ENCODE measurements around the gene WDR38. TPM values are rescaled to one million over a fixed set of nuclear protein-coding genes. Genes with fewer than 3 reads are reported as not detected.
"Not testable (repeated sequence)": the region's sequence is repeated elsewhere in the genome, so short reads cannot be mapped to it uniquely, and the experiment has no call there.

Gene WDR38
- total RNA-seq, 1 donor from 2014 or later: not detected

GRCh38 chr9:124839612-124840299, 13.5 kb upstream of the WDR38 start:
- no peaks in the 10 kb centered on the region for H3K9me3 ChIP-seq
- peaks cover 8% of the 10 kb centered on the region for H3K4me1 ChIP-seq
- no peaks in the 10 kb centered on the region for H3K36me3 ChIP-seq
- no peak overlapping the region for H3K4me3 ChIP-seq
- peak; percentile 51 for TF ChIP-seq CTCF (IDR thresholded peaks at IDR 0.05)
- no peak overlapping the region for H3K27ac ChIP-seq
- DNase-seq (no peak), ATAC-seq (peak; percentile 61)
- H3K27me3 ChIP-seq: no peaks in the 10 kb centered on the region
- intact Hi-C loops (cut with DNase I): no loop called here

GRCh38 chr9:124840300-124840833, 12.9 kb upstream of the WDR38 start:
- H3K36me3 ChIP-seq: no peaks in the 10 kb centered on the region
- H3K4me3 ChIP-seq: no peak overlapping the region
- H3K27ac ChIP-seq: no peak overlapping the region
- TF ChIP-seq CTCF (IDR thresholded peaks at IDR 0.05): no peak
- ATAC-seq: peak; percentile 9
- H3K9me3 ChIP-seq: no peaks in the 10 kb centered on the region
- peaks cover 2% of the 10 kb centered on the region for H3K4me1 ChIP-seq
- no peak for DNase-seq
- intact Hi-C loops (cut with DNase I): no loop called here
- no peaks in the 10 kb centered on the region for H3K27me3 ChIP-seq

- no peaks in the 10 kb centered on the region for H3K27me3 ChIP-seq
- intact Hi-C loops (cut with DNase I): no loop called here
- no peak for TF ChIP-seq CTCF (IDR thresholded peaks at IDR 0.05)
- H3K27ac ChIP-seq: no peak overlapping the region
- no peaks in the 10 kb centered on the region for H3K4me1 ChIP-seq
- DNase-seq (no peak), ATAC-seq (no peak)
- no peaks in the 10 kb centered on the region for H3K9me3 ChIP-seq
- no peaks in the 10 kb centered on the region for H3K36me3 ChIP-seq
- no peak overlapping the region for H3K4me3 ChIP-seq
These were observed 12.0 kb upstream of the WDR38 start for GRCh38 chr9:124841075-124841821.

GRCh38 chr9:124843456-124844034, 9.7 kb upstream of the WDR38 start:
- Histone ChIP-seq H3K4me1 (no peaks in the 10 kb centered on the region), H3K36me3 (no peaks in the 10 kb centered on the region), H3K27ac (no peak overlapping the region), H3K4me3 (no peak overlapping the region), H3K27me3 (no peaks in the 10 kb centered on the region), H3K9me3 (no peaks in the 10 kb centered on the region)
- intact Hi-C loops (cut with DNase I): no loop called here
- DNase-seq (no peak), ATAC-seq (no peak)
- no peak for TF ChIP-seq CTCF (IDR thresholded peaks at IDR 0.05)

GRCh38 chr9:124844291-124844690, 9.0 kb upstream of the WDR38 start:
- DNase-seq (no peak), ATAC-seq (no peak)
- no peak for TF ChIP-seq CTCF (IDR thresholded peaks at IDR 0.05)
- H3K36me3 ChIP-seq: no peaks in the 10 kb centered on the region
- no peak overlapping the region for H3K4me3 ChIP-seq
- intact Hi-C loops (cut with DNase I): no loop called here
- no peaks in the 10 kb centered on the region for H3K27me3 ChIP-seq
- H3K4me1 ChIP-seq: no peaks in the 10 kb centered on the region
- H3K9me3 ChIP-seq: no peaks in the 10 kb centered on the region
- H3K27ac ChIP-seq: no peak overlapping the region

GRCh38 chr9:124846467-124846866, 6.8 kb upstream of the WDR38 start:
- H3K4me1 ChIP-seq; ATAC-seq; intact Hi-C loops (cut with DNase I); H3K27ac ChIP-seq; H3K36me3 ChIP-seq; H3K4me3 ChIP-seq; H3K9me3 ChIP-seq; H3K27me3 ChIP-seq; DNase-seq: not testable (repeated sequence)
